Activated effector memory CD4-positive, alpha-beta T cell treated with Interleukin-2 at 50 U/mL for 16 hours (primary cell): ENCODE data around the gene AP4B1.

Source experiments
- DNase-seq: peaks from one replicate; pipeline ENCODE4 v3.0.0-alpha.2; 2020

AP4B1 gene

DNA sequence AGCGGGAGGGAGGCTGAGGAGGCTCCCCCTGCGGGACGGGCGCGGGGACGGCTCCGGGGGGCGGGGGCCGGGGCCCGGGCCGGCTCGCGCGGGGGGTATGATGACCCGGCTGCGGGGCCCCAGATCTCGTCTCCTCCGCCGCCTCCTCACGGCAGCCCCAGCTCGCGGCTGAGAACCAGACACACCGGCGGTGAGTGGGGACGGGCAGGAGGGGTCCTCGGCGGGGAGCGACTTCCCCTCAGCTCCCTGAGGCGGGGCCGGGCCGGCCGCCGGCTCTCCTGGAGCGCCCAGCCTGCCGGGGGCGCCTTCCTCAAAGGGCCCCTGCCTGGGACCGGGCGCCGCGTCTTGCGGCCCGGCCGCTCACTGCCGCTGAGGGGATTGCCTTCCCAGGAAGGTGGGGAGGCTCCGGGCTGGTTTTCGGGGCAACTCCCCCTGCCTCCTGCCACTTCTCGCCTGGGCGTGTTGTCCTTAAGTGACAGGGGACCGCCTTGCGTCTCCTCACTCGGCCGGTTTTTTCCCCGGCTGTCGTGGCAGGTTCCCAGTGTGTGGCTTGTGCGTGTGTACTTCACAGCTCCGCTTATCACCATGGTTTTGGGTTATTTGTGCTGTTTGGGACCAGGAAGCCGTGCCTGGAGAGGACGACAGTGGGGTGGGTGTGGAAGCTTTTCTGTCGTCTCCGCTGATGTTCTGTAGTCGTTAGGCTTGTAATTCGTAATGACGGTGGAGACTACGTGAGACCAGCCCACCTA, 25.3 kb upstream of the AP4B1 start:
- DNase-seq = peak; percentile 45

DNA sequence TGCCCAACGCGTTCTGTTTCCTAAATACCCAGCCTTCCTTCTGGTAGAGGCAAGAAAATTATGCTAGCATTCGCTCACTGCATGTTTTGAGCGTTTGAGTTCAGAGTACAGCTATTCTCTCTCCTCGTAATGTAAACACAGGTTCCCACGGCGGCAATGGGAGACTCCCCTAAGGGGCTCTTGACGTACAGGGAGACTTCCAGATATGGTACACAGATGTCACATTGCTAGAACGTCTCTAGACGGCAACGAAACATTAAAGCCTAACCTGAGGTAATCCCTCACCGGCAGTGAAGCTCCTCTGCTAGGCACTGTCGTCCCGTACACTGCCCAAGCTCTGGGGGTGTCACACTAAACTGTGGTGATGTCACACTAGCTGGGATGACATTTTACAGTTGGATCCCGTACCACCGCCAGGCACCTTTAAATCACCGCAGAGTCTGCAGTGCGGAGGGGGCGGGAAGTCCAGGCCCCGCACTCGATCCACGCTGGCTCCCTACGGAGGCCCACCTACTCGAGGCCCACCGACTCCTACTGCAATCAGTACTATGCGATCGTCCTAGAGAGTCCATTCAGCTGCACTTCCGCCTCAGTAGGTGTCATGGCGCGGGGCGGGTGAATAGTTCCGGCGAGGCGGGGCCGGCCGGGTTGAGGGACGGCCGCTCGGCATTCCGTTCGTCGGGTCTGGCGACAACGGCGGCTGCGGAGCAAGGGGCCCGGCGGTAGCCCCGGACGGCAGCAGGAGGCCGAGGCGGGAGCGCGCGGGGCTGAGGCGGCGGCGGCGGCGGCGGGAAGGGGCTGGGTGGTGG, 24.5 kb upstream of the AP4B1 start, which contains the start of gene HIPK1:
Gene HIPK1, plus strand, starts transcription at position 384 of the 809 bp plus-strand sequence.
- DNase-seq = peak; percentile 90

DNA sequence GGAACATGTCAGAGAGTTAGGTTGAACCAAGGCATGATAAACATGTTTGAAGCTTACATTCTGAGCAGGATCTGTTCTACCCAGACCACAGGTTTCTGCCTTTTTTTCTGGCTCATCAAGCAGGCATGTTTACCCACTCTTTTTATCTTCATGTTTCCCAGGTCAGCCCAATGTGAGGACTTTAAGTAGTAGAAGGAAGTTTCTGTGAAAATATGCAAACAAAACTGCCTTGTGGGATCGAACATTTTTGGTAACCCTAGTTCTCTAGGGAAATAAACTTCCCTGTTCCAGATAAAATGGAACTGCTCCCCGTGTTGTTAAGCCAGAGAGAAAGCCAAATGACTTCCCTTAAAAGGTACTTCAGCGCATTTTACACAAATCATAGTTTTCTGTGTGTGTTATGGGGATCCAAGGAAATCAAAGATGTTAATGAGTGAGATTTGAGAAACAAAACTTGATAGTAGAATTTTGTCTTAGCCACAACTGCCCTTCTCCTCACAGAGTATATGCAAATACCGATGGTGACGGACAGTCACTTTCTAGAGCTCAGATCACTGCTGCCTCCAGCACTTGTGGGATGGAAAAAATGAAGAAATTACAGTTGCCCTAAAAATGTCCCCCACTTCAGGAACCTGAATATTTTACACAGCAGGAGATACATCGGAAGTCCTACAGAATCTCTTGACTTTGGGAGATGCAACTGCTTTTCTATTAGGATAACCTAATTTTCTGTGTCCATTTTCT, 23.8 kb upstream of the AP4B1 start:
- DNase-seq = no peak

DNA sequence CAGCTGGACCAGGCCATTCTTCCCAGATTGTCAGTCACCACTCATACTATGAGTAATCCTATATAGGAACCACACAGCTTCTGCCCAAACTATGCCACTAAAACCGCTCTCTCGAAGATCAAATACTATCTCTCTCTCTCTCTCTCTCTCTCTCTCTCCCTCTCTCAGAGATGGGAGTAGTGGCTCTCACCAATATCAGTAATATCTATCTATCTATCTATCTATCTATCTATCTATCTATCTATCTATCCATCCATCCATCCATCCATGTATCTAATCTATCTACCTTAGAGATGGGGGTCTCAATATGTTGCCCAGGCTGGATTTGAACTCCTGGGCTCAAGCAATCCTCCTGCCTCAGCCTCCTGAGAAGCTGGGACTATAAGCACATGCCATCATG, 19.9 kb upstream of the AP4B1 start:
- no peak for DNase-seq

- no peak for DNase-seq
Measured at GRCh38 chr1:113922957-113923356, 18.4 kb upstream of the AP4B1 start.

DNA sequence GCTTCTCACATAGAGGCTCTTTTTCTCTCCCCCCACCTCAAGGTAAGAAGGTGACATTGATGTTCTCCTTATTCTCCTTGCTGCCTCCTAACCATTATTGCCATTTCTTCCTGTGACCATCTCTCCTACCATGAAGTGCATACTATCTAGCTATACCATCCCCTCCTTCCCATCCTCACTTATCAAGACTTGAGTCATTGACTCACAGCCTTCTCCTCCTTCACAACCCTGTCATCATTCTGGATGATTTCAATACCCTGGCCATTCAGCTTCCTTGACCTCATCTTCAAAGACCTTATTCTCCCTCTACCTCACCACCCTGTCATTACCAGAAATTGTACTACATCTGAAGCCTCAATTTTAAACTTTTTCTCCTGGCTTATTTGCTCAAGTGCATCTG, 13.6 kb upstream of the AP4B1 start:
- DNase-seq = no peak

GRCh38 chr1:113917400-113918082, 12.9 kb upstream of the AP4B1 start:
- DNase-seq = no peak

DNA sequence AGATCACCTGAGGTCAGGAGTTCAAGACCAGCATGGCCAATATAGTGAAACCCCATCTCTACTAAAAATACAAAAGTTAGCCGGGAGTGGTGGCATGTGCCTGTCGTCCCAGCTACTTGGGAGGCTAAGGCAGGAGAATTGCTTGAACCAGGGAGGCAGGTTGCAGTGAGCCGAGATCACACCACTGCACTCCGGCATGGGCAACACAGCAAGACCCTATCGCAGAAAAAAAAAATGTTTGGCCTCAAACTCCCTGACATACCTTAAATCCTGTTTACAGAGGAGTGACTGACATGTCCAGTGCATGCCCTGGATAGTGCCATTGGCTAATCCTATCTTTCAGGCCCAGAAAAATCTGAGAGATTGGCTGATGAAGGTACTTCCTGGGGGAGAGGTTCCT, 12.4 kb upstream of the AP4B1 start:
- no peak for DNase-seq

DNA sequence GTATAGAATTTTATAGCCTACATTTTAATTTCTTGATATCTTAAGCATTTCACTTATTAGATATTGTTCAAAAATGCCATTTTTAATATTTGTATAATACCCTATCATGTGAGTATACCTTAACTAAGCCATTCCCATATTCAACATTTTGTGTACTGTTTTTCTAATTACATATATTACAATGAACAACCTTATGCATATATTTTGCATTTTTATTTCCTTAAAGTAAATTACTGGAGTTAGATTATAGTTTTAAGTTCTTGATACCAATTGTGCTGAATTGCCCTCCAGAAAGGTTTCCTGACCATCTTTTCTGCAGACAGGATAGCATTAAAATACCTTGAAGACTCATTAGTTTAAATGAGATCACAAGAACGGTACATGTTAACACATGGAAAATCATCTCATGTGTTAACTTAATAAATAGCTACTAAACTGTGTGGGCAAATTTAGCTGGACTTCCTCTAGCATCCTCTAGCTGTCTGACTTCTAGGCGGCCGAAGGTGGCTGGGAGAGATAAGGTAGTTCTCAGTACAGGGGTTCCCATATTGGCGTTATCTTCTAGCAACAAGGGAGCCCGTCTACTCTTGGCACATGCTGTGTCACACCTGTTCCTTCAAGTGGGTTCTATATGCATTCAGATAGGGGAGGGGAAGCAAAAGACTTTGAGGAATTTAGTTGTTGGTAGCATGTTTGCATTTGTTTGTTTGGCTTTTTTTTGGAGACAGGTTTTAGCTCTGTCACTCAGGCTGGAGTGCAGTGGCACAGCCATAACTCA, 9.5 kb upstream of the AP4B1 start:
- no peak for DNase-seq

- DNase-seq = no peak
Measured at GRCh38 chr1:113913312-113913668, 8.7 kb upstream of the AP4B1 start.

- no peak for DNase-seq
Measured at GRCh38 chr1:113912594-113913311, 8.2 kb upstream of the AP4B1 start.

DNA sequence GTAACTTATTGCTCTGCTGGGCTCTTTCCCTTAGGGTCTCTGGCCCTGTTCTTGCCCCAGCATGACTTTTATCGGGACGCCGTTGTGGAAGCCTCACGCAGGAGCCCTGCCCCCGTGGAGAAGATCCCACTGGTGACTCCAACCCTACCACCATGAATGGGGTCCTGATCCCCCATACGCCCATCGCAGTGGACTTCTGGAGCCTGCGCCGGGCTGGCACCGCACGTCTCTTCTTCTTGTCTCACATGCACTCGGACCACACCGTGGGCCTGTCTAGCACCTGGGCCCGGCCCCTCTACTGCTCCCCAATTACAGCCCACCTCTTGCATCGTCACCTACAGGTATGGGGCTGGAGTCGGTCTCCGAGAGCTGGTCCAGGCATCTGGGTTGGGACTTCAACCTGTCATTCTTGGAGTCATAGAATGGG, 849 bp upstream of the AP4B1 start:
- DNase-seq = no peak

DNA sequence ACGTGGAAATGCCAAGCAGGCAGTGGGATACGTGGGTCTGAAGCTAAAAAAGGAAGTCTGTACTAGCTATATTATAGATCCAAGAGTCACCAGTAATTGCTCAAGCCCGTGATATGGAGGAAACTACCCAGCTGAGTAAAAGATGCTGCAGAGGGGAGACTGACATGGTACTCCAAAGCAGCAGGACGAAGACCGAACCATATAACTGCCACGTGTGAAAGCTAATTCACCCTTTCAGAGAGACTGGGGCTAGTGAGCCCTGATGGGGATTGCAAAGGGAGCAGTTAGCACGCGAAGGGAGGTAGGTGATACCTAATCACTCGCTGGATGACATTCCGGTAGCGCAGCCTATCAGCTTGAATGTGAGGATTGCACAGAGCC, 316 bp downstream of the AP4B1 start:
- DNase-seq = no peak

DNA sequence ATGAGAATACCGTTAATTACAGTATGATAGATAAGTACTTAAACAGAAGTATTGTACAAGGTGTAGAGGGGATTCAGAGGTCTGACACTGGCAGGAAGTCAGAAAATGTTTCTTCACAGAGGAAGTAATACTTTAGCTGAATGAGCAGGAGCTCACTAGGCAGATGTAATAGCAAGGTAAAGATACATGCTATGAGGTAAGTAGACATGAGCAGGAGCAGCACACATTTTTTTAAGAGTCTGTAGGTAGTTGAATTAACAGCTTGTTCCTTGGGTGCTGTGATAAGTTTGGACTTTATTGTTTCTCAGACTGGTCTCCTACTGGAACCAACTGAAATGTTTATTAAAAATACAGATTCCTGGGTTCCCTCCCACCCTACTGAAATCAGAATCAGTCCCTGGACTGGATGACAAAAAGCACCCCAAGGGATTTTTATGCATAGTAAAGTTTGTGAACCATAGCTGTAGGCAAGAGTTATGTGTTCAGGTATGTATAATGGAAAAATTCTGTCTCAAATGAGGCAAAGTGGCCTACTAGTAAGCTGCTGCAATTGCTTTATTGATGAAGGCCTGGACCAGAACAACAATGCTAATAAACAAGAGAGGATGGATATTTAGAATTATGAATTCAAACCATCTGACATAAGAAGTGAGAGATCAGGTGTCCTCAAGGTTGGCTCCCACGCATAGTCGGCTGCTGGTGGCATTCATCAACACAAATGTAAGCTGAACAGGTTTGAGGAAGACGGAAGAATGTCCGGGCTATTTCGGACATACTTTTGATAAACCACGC, 902 bp downstream of the AP4B1 start:
- DNase-seq = no peak

DNA sequence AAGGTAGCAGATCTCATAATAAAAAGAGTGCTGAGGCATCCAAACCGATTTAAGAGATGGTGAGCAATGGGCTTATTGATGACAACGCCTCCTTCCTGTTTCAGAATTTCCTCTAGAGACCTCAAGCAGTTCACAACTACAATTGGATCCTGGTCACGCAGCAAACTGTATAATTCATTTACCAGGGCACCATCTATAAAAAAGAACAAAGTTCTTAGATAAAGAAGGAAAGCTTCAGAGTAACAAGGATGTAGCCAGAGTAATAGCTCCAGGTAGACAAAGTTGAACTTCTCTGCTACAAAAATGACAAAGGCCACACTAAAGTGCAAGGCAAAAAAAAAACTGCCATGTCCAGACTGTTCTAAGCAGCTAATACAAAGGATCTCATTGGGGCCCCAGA, 3.4 kb downstream of the AP4B1 start:
- no peak for DNase-seq

DNA sequence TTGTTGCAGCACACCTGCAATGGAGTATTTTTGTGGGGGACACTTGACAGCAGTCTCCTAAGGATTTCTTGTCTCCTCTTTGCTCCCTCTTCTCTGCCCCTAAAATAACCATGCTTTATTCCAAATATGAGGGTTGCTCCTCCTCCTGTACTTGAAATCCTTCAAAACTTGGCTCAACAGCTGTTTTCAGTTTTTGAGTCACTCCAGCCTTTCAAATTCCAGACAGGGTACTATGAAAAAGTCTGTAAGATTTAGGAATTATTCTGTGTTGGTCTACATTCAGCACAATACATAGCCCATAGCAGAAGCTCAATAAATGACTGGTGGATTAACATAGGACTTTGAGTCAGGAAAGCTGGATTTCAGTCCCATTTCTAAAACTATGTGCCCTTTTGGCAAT, 5.5 kb downstream of the AP4B1 start:
- no peak for DNase-seq

- no peak for DNase-seq
Measured at GRCh38 chr1:113898241-113898814, 6.3 kb downstream of the AP4B1 start.

DNA sequence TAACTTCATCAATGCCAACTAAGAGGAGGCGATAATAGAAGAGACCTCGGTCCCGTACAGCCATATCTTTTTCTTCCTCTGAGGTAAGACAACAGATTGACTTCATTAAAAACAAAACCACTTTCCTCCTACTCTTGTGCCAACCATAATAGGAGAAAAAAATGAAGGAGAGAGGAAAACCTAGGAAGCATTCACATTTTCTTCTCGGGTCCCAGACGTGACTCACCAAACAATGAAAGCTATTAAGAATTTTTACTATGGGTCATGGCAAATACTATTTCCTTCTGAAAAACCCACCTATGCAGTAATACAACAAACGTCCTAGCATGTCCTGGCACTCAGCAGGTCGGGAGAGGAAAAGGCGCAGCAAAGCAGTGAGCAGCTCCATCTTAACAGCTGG, 8.6 kb downstream of the AP4B1 start:
- DNase-seq = no peak

DNA sequence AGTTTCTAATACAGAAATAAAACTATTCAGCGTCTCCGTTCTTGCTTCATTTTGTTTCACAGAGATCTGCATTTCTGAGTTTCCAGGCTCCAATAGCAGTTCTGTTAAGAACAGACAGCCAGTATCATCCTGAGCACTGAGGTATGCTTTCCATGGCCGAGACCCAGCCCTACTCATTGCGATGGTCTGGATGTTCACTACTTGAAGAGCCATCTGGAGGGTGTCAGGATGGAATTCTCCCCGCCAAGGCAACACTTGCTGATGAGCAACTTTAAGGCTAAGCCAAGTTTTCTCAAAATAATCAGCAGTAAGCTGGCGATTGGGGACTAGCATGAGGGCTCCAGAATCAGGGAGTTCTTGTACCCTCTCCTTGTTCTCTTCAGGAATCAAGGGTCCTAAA, 9.5 kb downstream of the AP4B1 start:
- DNase-seq = no peak

DNA sequence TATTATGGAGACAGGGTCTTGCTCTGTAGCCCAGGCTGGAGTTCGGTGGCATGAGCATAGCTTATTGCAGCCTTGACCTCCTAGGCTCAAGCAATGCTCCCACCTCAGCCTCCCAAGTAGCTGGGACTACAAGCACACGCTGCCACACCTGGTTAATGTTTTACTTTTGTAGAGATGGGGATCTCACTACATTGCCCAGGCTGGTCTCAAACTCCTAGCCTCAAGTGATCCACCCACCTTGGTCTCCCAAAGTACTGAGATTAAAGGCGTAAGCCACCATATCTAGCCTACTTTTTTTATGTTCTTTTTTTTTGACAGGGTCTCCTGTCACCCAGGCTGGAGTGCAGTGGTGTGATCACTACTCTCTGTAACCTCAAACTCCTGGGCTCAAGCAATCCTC, 11.3 kb downstream of the AP4B1 start:
- DNase-seq = no peak
